Smooth muscle cell (in vitro differentiated cells): Measurements from ENCODE around the gene F11. TPM values are rescaled to one million over a fixed set of nuclear protein-coding genes. Genes with fewer than 3 reads are reported as not detected.
"Not testable (repeated sequence)": the region's sequence is repeated elsewhere in the genome, so short reads cannot be mapped to it uniquely, and the experiment has no call there.

Experiments used
- DNase-seq: peaks from one replicate; lab custom pipeline; 2025; ENCODE audit not compliant: unreplicated experiment; lab: John Stamatoyannopoulos, UW
- H2AFZ ChIP-seq: fragments of 200-600 bp; sonication (generic); 2 replicates; pipeline ENCODE4 v1.6.0; 2016; ENCODE audit warnings: antibody characterized with exemption, low read depth, mild to moderate bottlenecking
- H3F3A ChIP-seq: fragments of 200-600 bp; sonication (generic); 2 replicates; pipeline ENCODE4 v1.6.0; 2017; ENCODE audit warnings: antibody characterized with exemption, low read depth
- H3K27ac ChIP-seq: fragments of 200-600 bp; sonication (generic); 2 replicates; pipeline ENCODE4 v1.5.1; 2016; ENCODE audit warnings: low read depth, mild to moderate bottlenecking
- H3K27me3 ChIP-seq: fragments of 200-600 bp; sonication (generic); 2 replicates; pipeline ENCODE4 v1.6.1; 2016; ENCODE audit warnings: low read depth, mild to moderate bottlenecking
- H3K36me3 ChIP-seq: fragments of 200-600 bp; sonication (generic); 2 replicates; pipeline ENCODE4 v1.5.1; 2016; ENCODE audit warnings: low read depth
- H3K4me1 ChIP-seq: fragments of 200-600 bp; sonication (generic); 2 replicates; pipeline ENCODE4 v1.5.1; 2016; ENCODE audit warnings: low read depth
- H3K4me2 ChIP-seq: fragments of 200-600 bp; sonication (generic); 2 replicates; pipeline ENCODE4 v1.6.0; 2016; ENCODE audit warnings: mild to moderate bottlenecking
- H3K4me3 ChIP-seq: fragments of 200-600 bp; sonication (generic); 2 replicates; pipeline ENCODE4 v1.5.1; 2016; ENCODE audit warnings: mild to moderate bottlenecking
- H3K79me2 ChIP-seq: fragments of 200-600 bp; sonication (generic); 2 replicates; pipeline ENCODE4 v1.6.0; 2016; ENCODE audit warnings: low read depth, mild to moderate bottlenecking
- H3K9ac ChIP-seq: fragments of 200-600 bp; sonication (generic); 2 replicates; pipeline ENCODE4 v1.6.0; 2016; ENCODE audit warnings: low read depth
- H3K9me3 ChIP-seq: fragments of 200-600 bp; sonication (generic); replicated peaks from 2 replicates; pipeline ENCODE4 v1.5.1; 2016; ENCODE audit warnings: low read depth
- H4K20me1 ChIP-seq: fragments of 200-600 bp; sonication (generic); 2 replicates; pipeline ENCODE4 v1.6.0; 2016; ENCODE audit warnings: low read depth
- CTCF ChIP-seq: fragments of 200-600 bp; sonication (generic); IDR thresholded peaks from 2 replicates; pipeline ENCODE4 v1.5.1; 2017; ENCODE audit warnings: borderline replicate concordance, mild to moderate bottlenecking, antibody characterized with exemption; ENCODE audit not compliant: insufficient read depth, poor library complexity, severe bottlenecking
- WGBS: methylation state at CpG from one replicate; pipeline ENCODE4 v1.1.7; 2016; ENCODE audit warnings: low lambda C conversion rate; 5-methylcytosine and 5-hydroxymethylcytosine counted together
- polyA plus RNA-seq: library from polyadenylated mRNA; unstranded; fragments of >200 nt; fragmentation: Nextera tagmentation; extraction: Ambion mirVana; gene quantifications from 2 replicates; pipeline ENCODE4 v1.2.1, GENCODE V29; 2016
- total RNA-seq: library from RNA; depleted of rRNA; stranded (reverse); fragments of >200 nt; gene quantifications from 2 replicates; pipeline ENCODE4 v1.2.3, GENCODE V29; 2014

F11 gene
- total and polyA plus RNA-seq, 2 experiments from 2014 or later: not detected

GRCh38 chr4:186243331-186243730 lies 22.7 kb upstream of the F11 start:
- DNase-seq: no peak
- whole genome bisulfite sequencing: 78% methylated on average over 2 of the region's 2 CpGs

GRCh38 chr4:186244835-186245234 lies 21.2 kb upstream of the F11 start:
- TF ChIP-seq CTCF: no peak
- Histone ChIP-seq H4K20me1 (no peaks in the 10 kb centered on the region), H2AFZ (no peak overlapping the region), H3F3A (no peaks in the 10 kb centered on the region), H3K4me3 (no peak overlapping the region), H3K36me3 (no peaks in the 10 kb centered on the region), H3K79me2 (no peaks in the 10 kb centered on the region), H3K27ac (no peak overlapping the region), H3K27me3 (no peaks in the 10 kb centered on the region), H3K4me1 (peaks cover 5% of the 10 kb centered on the region), H3K9me3 (no peaks in the 10 kb centered on the region), H3K4me2 (no peak overlapping the region), H3K9ac (no peak overlapping the region)
- 90% methylated on average over 5 of the region's 5 CpGs for WGBS
- no peak for DNase-seq

More at GRCh38 chr4:186243331-186243730, 22.7 kb upstream of the F11 start:
- H2AFZ ChIP-seq: no peak overlapping the region
- H3K79me2 ChIP-seq: no peaks in the 10 kb centered on the region
- no peaks in the 10 kb centered on the region for H3K36me3 ChIP-seq
- H3K4me2 ChIP-seq: no peak overlapping the region
- H3K4me3 ChIP-seq: no peak overlapping the region
- no peak for TF ChIP-seq CTCF
- H3F3A ChIP-seq: no peaks in the 10 kb centered on the region
- H3K4me1 ChIP-seq: peaks cover 2% of the 10 kb centered on the region
- no peak overlapping the region for H3K9ac ChIP-seq
- H4K20me1 ChIP-seq: no peaks in the 10 kb centered on the region
- H3K9me3 ChIP-seq: no peaks in the 10 kb centered on the region
- no peak overlapping the region for H3K27ac ChIP-seq
- no peaks in the 10 kb centered on the region for H3K27me3 ChIP-seq

GRCh38 chr4:186247062-186247752 lies 18.8 kb upstream of the F11 start:
- 77% methylated on average over 8 of the region's 9 CpGs for WGBS
- not testable (repeated sequence) for H3K9ac ChIP-seq, DNase-seq

GRCh38 chr4:186248643-186249042 lies 17.3 kb upstream of the F11 start:
- Histone ChIP-seq H4K20me1 (no peaks in the 10 kb centered on the region), H3K27ac (no peak overlapping the region), H3K9ac (no peak overlapping the region), H3K9me3 (no peaks in the 10 kb centered on the region), H2AFZ (no peak overlapping the region), H3K36me3 (no peaks in the 10 kb centered on the region), H3K4me3 (no peak overlapping the region), H3K27me3 (no peaks in the 10 kb centered on the region), H3F3A (no peaks in the 10 kb centered on the region), H3K4me2 (no peak overlapping the region), H3K79me2 (no peaks in the 10 kb centered on the region), H3K4me1 (peaks cover 9% of the 10 kb centered on the region)
- no peak for TF ChIP-seq CTCF
- no peak for DNase-seq
- 45% methylated on average over 1 of the region's 1 CpG for WGBS

More at GRCh38 chr4:186247062-186247752, 18.8 kb upstream of the F11 start:
- H3K9me3 ChIP-seq, H3K4me3 ChIP-seq, H3K4me2 ChIP-seq, H3K27ac ChIP-seq, H3K27me3 ChIP-seq, H3K4me1 ChIP-seq, H2AFZ ChIP-seq, H3F3A ChIP-seq, H3K36me3 ChIP-seq, H4K20me1 ChIP-seq, H3K79me2 ChIP-seq: not testable (repeated sequence)
